Colonic mucosa (tissue), 4 donors: ENCODE results near the gene EDEM2. TPM values are rescaled to one million over a fixed set of nuclear protein-coding genes. Genes with fewer than 3 reads are reported as not detected.

Experiments
- DNase-seq: peaks from one replicate; pipeline ENCODE4 v3.0.0-alpha.2; 2020
- H3K27ac ChIP-seq: fragments of 200-600 bp; one replicate; pipeline ENCODE4 v1.8.0; 2021
- H3K27me3 ChIP-seq: fragments of 200-600 bp; one replicate; pipeline ENCODE4 v1.8.0; 2021
- H3K36me3 ChIP-seq: fragments of 200-600 bp; one replicate; pipeline ENCODE4 v1.8.0; 2021
- H3K4me1 ChIP-seq: fragments of 200-600 bp; one replicate; pipeline ENCODE4 v1.8.0; 2021; ENCODE audit warnings: mild to moderate bottlenecking
- H3K4me3 ChIP-seq: fragments of 200-600 bp; one replicate; pipeline ENCODE4 v1.8.0; 2021
- H3K9ac ChIP-seq, 2 donors: one replicate each; pipeline ENCODE4 v1.7.0; 2013; ENCODE audit warnings: control low read depth in 2 of 2, low read depth in 2 of 2, low read length in 2 of 2
- H3K9me3 ChIP-seq: fragments of 200-600 bp; one replicate; pipeline ENCODE4 v1.8.0; 2021
- intact Hi-C: fragments of 100-400 bp; cut with DNase I; formaldehyde crosslinking; loops from one replicate; pipeline ENCODE4 v1.14.1; 2022
- total RNA-seq, 2 donors: library from RNA; stranded (reverse); fragmentation: NEBNext Ultra II Directional in 1 of 2; extraction: Animal tissue kit (Norgen Biotek cat#: 25700) in 1 of 2; gene quantifications; one replicate each; pipeline ENCODE4 v1.2.1, GENCODE V29; 2021
- TF ChIP-seq, protein P1 (sequence below): fragments of 200-600 bp; IDR thresholded peaks from one replicate; pipeline ENCODE4 v1.8.0; 2022; ENCODE audit warnings: antibody characterized with exemption, mild to moderate bottlenecking
- donor health status: healthy.
- donor health status: DM: no; HTN: no; CAD: no.
- donor health status: DM: no; HTN: no; CAD: no.

Gene EDEM2
- total RNA-seq, 2 donors from 2014 or later, result 28.0 to 36.0 TPM

DNA sequence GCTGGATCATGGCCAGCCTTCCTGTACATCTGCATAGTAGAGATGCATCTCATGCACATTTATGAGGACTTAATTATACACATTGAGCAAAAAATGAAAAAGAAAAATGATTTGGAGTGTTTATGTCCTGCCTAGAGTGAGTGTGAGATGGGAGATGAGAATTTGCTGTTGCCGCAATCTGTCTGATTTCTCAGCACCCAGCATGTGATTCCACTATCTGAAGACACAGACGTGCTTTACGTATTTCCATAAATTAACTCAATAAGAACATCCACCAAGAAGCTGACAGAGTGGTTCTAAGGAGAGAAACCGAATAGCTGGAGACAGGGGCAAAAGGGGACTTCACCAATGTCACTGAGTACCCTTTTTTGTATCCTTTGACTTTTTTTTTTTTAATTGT, 15.2 kb downstream of the EDEM2 start:
- Histone ChIP-seq H3K4me1 (no peaks in the 10 kb centered on the region), H3K36me3 (peaks cover 6% of the 10 kb centered on the region), H3K4me3 (no peak overlapping the region), H3K27me3 (no peaks in the 10 kb centered on the region), H3K27ac (no peak overlapping the region), H3K9ac (no peak overlapping the region), H3K9me3 (no peaks in the 10 kb centered on the region)
- TF ChIP-seq, protein P1, sequence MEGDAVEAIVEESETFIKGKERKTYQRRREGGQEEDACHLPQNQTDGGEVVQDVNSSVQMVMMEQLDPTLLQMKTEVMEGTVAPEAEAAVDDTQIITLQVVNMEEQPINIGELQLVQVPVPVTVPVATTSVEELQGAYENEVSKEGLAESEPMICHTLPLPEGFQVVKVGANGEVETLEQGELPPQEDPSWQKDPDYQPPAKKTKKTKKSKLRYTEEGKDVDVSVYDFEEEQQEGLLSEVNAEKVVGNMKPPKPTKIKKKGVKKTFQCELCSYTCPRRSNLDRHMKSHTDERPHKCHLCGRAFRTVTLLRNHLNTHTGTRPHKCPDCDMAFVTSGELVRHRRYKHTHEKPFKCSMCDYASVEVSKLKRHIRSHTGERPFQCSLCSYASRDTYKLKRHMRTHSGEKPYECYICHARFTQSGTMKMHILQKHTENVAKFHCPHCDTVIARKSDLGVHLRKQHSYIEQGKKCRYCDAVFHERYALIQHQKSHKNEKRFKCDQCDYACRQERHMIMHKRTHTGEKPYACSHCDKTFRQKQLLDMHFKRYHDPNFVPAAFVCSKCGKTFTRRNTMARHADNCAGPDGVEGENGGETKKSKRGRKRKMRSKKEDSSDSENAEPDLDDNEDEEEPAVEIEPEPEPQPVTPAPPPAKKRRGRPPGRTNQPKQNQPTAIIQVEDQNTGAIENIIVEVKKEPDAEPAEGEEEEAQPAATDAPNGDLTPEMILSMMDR, result no peak
- DNase-seq, result no peak
- intact Hi-C loops, result no loop called here

DNA sequence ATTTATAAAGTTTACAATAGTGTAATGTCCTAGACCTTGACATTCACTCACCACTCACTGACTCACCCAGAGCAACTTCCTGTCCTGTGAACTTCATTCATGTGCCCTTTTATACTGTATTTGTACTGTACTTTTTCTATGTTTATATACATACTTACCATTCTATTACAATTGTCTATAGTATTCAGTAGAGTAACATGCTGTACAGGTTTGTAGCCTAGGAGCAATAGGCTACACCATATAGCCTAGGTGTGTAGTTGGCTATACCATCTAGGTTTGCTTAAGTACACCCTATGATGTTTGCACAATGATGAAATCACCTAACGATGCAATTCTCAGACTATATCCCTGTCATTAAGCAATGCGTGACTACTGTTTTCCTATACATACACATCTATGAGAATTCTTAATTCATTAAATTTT, 17.5 kb downstream of the EDEM2 start:
- no peaks in the 10 kb centered on the region for H3K4me1 ChIP-seq
- no peak for DNase-seq
- intact Hi-C loops, result no loop called here
- peaks cover 6% of the 10 kb centered on the region for H3K36me3 ChIP-seq
- no peaks in the 10 kb centered on the region for H3K9me3 ChIP-seq
- no peak overlapping the region for H3K4me3 ChIP-seq
- no peak overlapping the region for H3K9ac ChIP-seq
- peak overlapping the region; percentile 12 for H3K27ac ChIP-seq
- TF ChIP-seq, protein P1, result no peak
- no peaks in the 10 kb centered on the region for H3K27me3 ChIP-seq

DNA sequence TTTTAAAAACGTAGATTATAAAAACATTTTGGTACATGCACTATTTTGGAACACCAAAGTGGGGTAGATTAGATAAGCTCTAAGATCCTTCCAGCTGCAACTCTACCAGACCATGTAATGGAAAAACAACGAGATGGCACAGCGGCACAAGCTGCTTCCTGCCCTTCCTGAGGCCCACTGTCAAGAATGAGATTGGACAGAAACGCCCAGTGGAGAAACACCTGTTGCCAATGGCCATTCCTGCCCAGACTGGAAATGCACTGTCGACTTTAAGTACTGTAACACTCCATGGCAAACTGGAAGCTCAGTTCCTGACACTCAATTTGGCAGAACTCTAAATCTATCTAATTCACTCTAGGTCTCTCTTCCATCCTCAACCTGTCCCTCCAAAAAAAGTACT, 21.4 kb downstream of the EDEM2 start:
- H3K27me3 ChIP-seq, result no peaks in the 10 kb centered on the region
- no peaks in the 10 kb centered on the region for H3K4me1 ChIP-seq
- TF ChIP-seq, protein P1, result no peak
- H3K9me3 ChIP-seq, result no peaks in the 10 kb centered on the region
- no peak for DNase-seq
- H3K9ac ChIP-seq, result no peak overlapping the region
- intact Hi-C loops, result no loop called here
- H3K27ac ChIP-seq, result no peak overlapping the region
- no peak overlapping the region for H3K4me3 ChIP-seq
- H3K36me3 ChIP-seq, result peaks cover 4% of the 10 kb centered on the region

- intact Hi-C loops, result no loop called here
- Histone ChIP-seq H3K9ac (no peak overlapping the region), H3K27ac (no peak overlapping the region), H3K4me1 (no peaks in the 10 kb centered on the region), H3K36me3 (peaks cover 4% of the 10 kb centered on the region), H3K27me3 (no peaks in the 10 kb centered on the region), H3K9me3 (no peaks in the 10 kb centered on the region), H3K4me3 (no peak overlapping the region)
- no peak for DNase-seq
- TF ChIP-seq, protein P1, result no peak
Observed at GRCh38 chr20:35122756-35123405, 24.3 kb downstream of the EDEM2 start.

DNA sequence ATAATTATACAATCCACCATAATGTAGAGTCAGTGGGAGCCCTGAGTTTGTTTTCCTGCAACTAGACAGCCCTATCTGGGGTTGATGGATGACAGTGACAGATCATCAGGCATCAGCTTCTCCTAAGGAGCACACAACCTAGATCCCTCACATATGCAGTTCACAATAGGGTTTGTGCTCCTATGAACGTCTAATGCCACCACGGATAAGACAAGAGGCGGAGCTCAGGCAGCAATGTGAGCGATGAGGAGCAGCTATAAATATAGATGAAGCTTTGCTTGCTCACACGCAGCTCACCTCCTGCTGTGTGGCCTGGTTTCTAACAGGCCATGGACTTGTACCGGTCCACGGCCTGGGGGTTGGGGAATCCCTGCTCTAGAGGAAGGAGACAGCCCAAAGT, 25.9 kb downstream of the EDEM2 start:
- no peaks in the 10 kb centered on the region for H3K4me1 ChIP-seq
- H3K9me3 ChIP-seq, result no peaks in the 10 kb centered on the region
- no peak overlapping the region for H3K27ac ChIP-seq
- intact Hi-C loops, result no loop called here
- H3K36me3 ChIP-seq, result peaks cover 4% of the 10 kb centered on the region
- H3K9ac ChIP-seq, result no peak overlapping the region
- TF ChIP-seq, protein P1, result no peak
- no peak for DNase-seq
- no peak overlapping the region for H3K4me3 ChIP-seq
- H3K27me3 ChIP-seq, result no peaks in the 10 kb centered on the region
